ENCODE measurements around the gene MRPL51. TPM values are rescaled to one million over a fixed set of nuclear protein-coding genes. Genes with fewer than 3 reads are reported as not detected.

MRPL51 gene
- total and polyA plus RNA-seq, 9 of the 15 experiments (the other 6 are each of a cell fraction or from before 2014, with no cell fraction given) = 127 to 727 (median 208) TPM

DNA sequence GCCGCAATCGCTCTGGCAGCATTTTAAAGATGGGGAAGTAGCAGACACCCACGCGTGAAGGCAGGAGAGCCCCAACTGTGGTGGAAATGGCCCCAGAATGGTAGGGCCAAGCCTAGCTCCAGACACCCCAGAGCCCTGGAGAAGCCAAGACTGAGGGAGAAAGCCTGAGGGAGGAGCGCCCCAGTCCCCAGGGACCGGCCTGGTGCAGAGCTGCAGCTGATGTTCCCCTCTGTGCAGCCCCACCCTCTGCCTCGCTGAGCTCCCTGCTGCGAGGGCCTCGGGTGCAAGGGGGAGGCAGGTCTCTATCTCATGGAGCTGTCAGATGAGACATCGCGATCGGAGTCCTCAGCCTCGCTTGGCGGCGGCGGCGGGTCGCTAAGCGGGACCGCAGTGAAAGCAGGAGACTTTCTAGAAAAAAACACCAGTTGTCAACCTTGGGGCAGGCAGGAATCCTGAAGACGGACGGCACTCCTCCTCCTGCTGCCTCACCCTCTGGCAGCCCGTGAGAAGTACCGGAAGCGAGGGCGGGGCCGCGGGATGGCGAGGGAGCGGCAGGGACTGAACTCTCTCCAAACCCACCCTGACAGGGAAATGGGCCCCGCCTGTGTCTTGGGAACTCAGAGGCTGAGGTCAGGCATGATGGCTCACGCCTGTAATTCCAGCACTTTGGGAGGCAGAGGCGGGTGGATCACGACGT lies 47.3 kb upstream of the MRPL51 start (continued):
- TF ChIP-seq PHF8 (IDR thresholded peaks at IDR 0.05; ENCODE audit: borderline replicate concordance, low read length) (0 out of 2 replicates have a peak, but pooled peaks have one; percentile 14), MNT (conservative IDR thresholded peaks at IDR 0.05) (peak; percentile 1 to 10; a peak in 1 of 4 replicates), BCLAF1 (IDR thresholded peaks at IDR 0.05; ENCODE audit: borderline replicate concordance in 1 of 2, control insufficient read depth in 1 of 2, low read depth in 2 of 2, low read length in 1 of 2) (no peak), HMG20A (CRISPR knock-in tag; conservative IDR thresholded peaks at IDR 0.05) (no peak), SIN3A (IDR thresholded peaks at IDR 0.05; ENCODE audit: borderline replicate concordance in 2 of 2, control insufficient read depth in 1 of 2, low read depth in 2 of 2, low read length in 2 of 2) (0 out of 4 replicates have a peak, but pooled peaks of 1 of the 2 experiments have one; percentile 15), CC2D1A (IDR thresholded peaks at IDR 0.05) (peak; percentile 91; the same call in 1 of the 2 replicates)
